Cortex of kidney (tissue), 1 donor: ENCODE measurements around the gene RFX1.
"Not testable (repeated sequence)": the region's sequence is repeated elsewhere in the genome, so short reads cannot be mapped to it uniquely, and the experiment has no call there.

Source experiments
- DNase-seq: peaks from one replicate; lab custom pipeline; 2025; lab: John Stamatoyannopoulos, UW

The RFX1 gene

DNA sequence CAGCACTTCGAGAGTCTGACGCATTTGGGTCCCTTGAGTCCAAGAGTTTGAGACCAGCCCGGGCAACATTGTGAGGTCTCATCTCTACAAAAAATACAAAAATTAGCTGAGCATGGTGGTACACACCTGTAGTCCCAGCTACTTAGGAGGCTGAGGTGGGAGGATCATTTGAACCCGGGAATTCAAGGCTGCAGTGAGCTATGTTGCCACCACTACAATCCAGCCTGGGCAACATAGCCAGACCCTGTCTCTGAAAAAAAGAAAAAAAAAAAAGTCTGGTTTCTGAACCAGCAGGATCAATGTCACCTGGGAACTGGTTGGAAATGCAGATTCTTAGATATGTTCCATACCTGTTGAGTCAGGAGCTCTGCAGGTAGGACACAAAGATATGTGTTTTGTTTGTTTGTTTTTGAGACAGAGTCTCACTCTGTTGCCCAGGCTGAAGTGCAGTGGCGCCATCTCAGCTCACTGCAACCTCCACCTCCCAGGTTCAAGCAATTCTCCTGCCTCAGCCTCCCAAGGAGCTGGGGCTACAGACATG is 20.6 kb upstream of the RFX1 start:
- not testable (repeated sequence) for DNase-seq

DNA sequence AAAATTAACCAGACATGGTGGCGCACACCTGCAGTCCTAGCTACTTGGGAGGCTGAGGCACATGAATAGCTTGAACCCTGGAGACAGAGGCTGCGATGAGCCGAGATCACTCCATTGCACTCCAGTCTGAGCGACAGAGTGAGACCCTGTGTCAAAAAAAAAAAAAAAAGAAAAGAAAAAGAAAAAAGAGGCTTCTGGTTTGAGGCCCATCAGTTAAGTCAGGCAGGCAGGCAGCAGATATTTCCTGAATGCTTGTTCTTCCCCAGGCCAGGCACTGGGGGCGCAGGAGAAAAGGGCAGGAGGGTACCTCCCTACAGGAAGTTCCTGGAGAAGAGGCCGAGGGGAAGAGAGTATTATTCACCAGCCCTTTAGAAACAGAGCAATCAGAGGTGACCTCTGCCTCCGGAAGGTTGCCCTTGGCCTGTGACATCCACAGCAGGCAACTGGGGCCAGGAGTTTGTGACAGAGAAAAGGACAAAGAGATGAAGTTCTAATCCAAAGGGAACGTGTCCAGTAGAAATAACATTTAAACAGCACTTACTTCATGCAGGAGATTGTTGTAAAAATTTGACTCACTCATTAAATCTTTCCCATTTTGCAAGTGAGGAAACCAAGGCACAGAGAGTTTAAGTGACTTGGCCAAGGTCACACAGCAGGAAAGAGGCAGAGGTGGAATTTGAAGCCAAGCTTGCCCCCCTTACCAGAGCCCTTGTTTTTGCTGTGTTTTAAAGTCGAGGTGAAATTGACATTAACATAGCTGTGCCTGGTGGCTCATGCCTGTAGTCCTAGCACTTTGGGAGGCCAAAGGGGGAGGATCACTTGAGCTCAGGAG is 17.5 kb upstream of the RFX1 start:
- DNase-seq: no peak

DNA sequence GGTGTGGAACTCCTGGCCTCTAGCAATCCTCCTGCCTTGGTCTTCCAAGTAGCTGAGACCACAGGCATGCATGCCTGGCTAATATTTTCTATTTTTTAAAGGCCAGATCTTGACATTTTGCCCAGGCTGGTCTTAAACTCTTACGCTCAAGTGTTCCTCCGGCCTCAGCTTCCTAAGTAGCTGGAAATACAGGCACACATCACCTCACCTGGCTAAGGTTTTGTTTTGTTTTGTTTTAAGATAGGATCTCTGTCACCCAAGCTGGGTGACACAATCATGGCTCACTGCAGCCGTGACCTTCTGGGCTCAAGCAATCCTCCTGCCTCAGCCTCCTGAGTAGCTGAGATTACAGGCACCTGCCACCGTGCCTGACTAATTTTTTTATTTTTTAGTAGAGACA is 16.3 kb upstream of the RFX1 start:
- no peak for DNase-seq

- DNase-seq: no peak
Observed at GRCh38 chr19:14021474-14021873, 15.4 kb upstream of the RFX1 start.

DNA sequence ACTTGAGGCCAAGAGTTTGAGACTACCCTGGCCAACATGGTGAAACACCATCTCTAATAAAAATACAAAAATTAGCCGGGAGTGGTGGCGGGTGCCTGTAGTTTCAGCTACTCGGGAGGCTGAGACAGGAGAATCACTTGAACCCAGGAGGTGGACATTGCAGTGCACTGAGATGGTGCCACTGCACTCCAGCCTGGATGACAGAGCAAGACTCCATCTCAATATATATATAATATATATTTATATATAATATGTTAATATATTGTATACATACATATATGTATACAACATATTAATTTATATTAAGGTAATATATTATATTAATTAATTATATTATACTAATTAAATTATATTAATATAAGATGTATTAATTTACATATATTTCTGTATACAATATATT is 13.6 kb upstream of the RFX1 start:
- DNase-seq: not testable (repeated sequence)

DNA sequence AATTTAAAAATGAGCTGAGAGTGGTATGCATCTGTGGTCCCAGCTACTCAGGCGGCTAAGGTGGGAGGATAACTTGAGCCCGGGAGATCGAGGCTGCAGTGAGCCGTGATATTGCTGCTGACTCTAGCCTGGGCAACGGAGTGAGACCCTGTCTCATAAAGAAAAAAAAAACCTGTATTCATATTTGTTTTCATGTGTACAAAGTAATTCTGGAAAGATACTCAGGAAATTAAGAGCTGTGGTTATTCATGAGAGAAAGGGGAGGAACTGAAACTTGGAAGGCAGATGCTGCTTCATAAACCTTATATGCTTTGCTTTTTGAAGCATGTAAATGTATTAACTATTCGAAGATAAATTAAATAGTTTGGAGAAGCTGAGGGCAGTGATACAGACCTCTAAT is 13.0 kb upstream of the RFX1 start:
- DNase-seq: no peak

- DNase-seq: no peak
Observed at GRCh38 chr19:14015524-14016035, 9.5 kb upstream of the RFX1 start.

DNA sequence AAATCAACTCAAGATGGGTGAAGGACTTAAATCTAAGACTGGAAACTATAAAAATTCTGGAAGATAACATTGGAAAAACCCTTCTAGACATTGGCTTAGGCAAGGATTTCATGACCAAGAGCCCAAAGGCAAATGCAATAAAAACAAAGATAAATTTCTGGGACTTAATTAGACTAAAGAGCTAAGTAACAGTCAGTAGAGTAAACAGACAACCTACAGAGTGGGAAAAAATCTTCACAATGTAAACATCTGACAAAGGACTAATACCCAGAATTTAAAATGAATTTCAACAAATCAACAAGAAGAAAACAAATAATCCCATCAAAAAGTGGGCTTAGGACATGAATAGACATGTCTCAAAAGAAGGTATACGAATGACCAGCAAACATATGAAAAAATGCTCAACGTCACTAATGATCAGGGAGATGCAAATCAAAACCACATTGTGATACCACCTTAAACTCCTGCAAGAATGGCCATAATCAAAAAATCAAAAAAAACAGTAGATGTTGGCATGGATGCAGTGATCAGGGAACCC is 6.3 kb upstream of the RFX1 start:
- no peak for DNase-seq

DNA sequence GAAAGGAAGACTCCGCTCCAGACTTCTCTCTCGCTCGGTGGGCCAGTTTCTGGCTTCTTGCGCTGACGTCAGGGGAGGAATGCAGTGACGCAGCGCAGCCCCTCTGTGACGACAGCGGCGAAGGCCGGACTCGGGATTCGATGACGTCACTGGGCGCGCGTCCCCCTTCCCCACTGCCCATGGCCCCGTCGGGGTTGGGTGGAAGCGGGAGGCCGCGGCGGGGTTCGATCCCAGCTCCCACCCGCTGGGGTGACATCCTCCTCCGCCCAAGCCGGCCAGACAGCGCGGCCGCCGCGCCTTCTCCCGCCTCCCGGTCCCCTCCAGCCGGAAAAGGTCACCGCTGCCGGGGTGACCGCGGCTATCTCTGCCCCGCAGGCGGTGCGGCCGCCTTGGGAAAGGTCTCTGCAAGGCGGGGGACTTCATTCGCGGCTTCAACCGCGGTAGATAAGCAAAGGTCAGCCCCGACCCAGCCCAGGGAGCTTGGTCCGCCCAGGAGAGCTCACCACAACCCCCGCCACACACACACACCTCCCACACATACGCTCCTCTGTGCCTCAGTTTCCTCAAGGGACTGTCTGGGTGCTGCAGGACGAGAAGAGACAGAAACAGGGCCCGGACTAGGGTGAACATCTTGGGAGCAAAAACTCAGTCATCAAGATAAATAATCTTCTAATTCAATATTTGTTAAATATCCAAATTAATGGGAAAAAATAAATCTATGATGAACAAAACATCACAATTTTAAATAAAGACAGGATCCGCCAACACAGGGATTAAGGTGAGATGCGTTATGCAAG is 844 bp upstream of the RFX1 start:
- DNase-seq: no peak

GRCh38 chr19:14005349-14006084 is 603 bp downstream of the RFX1 start:
- no peak for DNase-seq

DNA sequence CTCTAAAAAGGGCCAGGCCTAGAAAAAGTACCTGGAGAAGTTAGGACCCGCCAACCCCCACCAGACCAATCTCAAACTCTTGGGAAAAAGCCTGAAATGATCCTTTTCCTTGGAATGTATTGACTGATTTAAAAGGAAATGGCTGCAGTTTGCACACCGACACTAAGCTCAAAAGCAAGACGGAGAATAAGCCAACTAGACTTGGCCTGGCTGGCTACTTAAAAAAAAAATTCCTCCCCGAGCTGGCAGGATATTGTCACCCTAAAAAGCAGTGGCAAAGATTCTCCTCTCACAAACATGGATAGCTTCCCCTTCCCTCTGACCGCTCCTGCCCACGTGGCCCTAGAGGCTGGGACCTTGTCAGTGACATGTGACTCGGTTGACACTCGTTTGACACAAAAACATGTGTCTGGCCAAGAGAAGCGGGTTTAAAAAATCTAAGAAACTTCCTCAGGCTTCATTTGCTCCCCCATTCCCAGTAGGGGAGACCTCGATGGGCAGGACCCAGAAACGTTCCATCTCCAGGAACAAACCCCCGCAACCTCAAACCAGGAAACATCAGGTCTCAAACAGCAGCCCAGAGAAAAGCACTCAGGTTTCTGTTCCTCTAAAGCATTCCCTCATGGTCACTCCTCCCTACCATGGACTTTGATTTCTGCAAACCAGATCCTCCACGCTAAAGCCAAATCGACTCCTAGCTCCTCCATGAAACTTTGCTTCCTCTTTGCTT is 1.3 kb downstream of the RFX1 start:
- DNase-seq: no peak

GRCh38 chr19:14003251-14004055 is 2.7 kb downstream of the RFX1 start:
- DNase-seq: no peak

DNA sequence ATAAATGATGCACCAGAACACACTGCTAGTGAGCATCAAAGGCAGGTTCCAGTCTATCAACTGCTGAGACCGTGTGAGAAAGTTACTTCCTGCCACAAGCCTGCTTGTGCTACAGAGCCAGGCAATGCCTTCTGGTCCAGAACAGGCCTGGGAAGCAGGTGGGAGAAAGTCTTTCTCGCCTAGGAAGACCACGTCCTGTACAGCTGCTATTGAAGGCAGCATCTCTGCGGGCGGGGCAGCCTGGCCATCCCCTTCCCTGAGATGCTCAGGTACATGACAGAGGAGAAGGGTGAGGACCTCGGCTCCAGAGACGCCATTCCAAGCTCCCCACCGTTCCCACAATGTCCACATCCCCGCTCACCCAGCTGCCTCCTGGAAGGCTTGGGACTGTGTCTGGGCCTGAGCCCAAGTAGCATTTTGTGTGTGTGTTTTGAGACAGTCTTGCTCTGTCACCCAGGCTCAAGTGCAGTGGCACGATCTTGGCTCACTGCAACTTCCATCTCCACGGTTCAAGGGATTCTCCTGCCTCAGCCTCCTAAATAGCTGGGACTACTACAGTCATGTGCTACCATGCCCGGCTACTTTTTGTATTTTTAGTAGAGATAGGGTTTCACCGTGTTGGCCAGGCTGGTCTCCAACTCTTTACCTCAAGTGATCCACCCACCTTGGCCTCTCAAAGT is 3.4 kb downstream of the RFX1 start:
- no peak for DNase-seq

DNA sequence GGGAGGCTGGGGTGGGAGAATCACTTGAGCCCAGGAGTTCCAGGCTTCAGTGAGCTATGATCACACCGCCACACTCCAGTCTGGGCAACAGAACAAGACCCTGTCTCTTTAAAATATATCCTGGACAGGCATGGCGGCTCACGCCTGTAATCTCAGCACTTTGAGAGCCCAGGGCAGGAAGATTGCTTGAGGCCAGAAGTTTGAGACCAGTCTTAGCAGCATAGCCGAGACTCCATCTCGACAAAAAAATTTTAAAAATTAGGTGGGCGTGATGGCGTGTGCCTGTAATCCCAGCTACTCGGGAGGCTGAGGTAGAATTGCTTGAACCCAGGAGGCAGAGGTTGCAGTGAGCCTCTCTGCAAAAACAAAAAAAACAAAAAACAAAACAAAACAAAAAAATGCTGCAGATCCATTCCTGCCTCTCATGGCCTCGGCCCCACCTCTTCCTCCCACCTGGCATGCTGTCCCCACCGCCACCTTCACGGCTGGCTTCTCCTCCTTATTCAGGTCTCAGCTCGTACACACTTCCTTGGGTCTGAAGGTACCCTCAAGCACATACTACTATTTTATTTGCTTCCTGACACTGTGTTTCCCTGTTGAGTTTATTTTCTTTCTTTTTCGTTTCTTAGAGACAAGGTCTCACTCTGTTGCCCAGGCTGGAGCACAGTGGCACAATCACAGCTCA is 5.3 kb downstream of the RFX1 start:
- DNase-seq: no peak

DNA sequence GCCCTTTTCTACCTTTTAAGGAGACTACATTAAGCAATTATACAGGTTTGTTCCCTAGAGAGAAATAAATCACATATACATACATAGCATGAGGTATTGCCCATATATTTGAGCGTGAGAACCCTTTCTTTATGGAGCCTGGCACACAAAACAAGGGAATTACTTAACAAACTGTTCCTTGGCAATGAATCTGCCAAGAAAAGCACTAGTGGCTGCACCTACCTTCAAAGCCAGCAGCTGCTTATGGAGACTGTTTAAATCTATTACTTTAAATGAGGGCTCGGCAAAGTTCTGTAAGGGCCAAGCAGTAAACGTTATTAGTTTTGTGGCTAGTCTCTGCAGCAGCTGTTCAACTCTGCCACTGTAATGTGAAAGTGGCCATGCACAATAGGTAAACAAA is 7.0 kb downstream of the RFX1 start:
- no peak for DNase-seq

DNA sequence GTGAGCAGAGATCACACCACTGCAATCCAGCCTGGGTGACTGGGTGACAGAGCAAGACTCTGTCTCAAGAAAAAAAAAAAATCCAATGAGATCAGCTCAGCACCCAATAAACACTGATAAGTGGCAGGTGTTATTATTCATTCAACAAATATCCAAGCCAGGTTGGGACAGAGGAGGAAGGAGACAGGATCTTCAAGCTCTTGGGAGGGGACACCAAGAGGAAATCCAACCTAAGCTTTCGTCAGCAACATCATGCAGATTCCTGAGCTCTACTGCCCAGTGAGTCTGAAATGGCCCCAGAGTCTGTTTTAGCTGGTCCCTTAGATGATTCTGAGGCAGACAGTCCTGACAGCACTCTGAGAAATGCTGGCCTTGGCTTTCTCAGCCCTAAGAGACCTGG is 7.7 kb downstream of the RFX1 start:
- DNase-seq: no peak

GRCh38 chr19:13997631-13997962 is 8.5 kb downstream of the RFX1 start:
- DNase-seq: no peak

DNA sequence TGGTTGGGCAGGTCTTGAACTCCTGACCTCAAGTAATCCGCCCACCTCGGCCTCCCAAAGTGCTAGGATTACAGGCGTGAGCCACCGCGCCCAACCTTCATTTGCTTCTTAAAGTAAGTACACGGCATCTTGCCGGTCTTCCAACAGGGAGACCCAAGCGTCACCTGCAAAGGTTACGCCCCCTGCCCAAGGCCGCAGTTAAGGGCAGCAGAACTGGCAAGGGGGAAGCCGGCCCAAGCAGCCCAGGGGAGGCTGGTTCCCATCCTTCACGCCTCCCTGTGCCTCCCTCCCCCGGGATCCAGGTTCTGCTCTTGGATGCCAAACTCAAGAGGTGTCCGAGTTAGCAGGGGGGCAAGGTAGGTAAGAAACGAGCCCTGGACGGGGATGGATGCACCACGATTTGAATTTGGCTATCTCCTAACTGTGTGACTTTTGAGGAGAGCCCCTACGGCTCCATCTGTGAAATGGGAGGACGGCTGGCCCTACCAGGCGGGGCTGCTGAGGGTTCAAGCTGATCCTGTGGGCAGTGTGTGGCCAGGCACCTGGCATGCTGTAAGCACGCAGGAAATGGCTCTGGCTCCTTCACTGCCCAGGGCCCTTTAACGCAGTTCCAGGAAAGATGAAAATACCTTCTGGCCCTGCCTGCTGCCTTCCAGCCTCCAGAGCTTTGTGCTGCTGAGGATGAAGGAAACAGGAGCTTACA is 9.0 kb downstream of the RFX1 start:
- DNase-seq: no peak
